Activated CD4-positive, alpha-beta T cell treated with anti-CD3 and anti-CD28 coated beads for 36 hours (primary cell): Measurements from ENCODE around the gene RHBDF1. TPM values are rescaled to one million over a fixed set of nuclear protein-coding genes. Genes with fewer than 3 reads are reported as not detected.

Source experiments
- ATAC-seq: fragments of 200-7000 bp; cut with Tn5 transposase; one replicate; pipeline ENCODE4 v1.10.0; 2021; ENCODE audit warnings: mild to moderate bottlenecking, moderate library complexity
- CTCF ChIA-PET: fragments of 350-600 bp; sonication (Branson Sonifier 250); formaldehyde crosslinking; loops from one replicate; lab custom pipeline; 2021; ENCODE audit warnings: antibody characterized with exemption; lab: Charles Lee
- POLR2A ChIA-PET: fragments of 350-600 bp; sonication (Branson Sonifier 250); formaldehyde crosslinking; loops from one replicate; lab custom pipeline; 2021; ENCODE audit warnings: antibody characterized with exemption, inconsistent platforms; lab: Charles Lee
- DNase-seq: peaks from one replicate; pipeline ENCODE4 v3.0.0-alpha.2; 2020
- H3K27ac Mint-ChIP-seq: one replicate; pipeline ENCODE4 v1.8.0; 2021; ENCODE audit warnings: mixed read lengths
- H3K27me3 Mint-ChIP-seq: one replicate; pipeline ENCODE4 v1.8.0; 2021; ENCODE audit warnings: mixed read lengths
- H3K36me3 Mint-ChIP-seq: one replicate; pipeline ENCODE4 v1.8.0; 2021; ENCODE audit warnings: low read depth, mixed read lengths
- H3K4me1 Mint-ChIP-seq: one replicate; pipeline ENCODE4 v1.8.0; 2021; ENCODE audit warnings: mixed read lengths
- H3K4me3 Mint-ChIP-seq: one replicate; pipeline ENCODE4 v1.8.0; 2021; ENCODE audit warnings: mild to moderate bottlenecking, moderate library complexity, mixed read lengths
- H3K9me3 Mint-ChIP-seq: one replicate; pipeline ENCODE4 v1.8.0; 2021; ENCODE audit warnings: low read depth, mixed read lengths
- intact Hi-C, 2 experiments: fragments of 100-400 bp; cut with DNase I in 1 of 2; cut with micrococcal nuclease in 1 of 2; formaldehyde crosslinking; loops; one replicate each; pipeline versions ENCODE4 v1.14.2 to v1.15.1; 2022 to 2024; cut with DNase I, micrococcal nuclease
- total RNA-seq, 2 experiments: library from RNA; stranded (reverse); gene quantifications; one replicate each; pipeline ENCODE4 v1.2.3, GENCODE V29; 2021

The RHBDF1 gene
- total RNA-seq, 2 experiments from 2014 or later = 0.40 TPM; not detected in 1

- POLR2A ChIA-PET = interaction anchor here (1.1 kb wide), 1 partner anchor 13 kb away, joined by 3 read pairs; no protein-coding TSS in a partner anchor
- H3K27ac Mint-ChIP-seq = no peak overlapping the region
- no peak for DNase-seq
- CTCF ChIA-PET = interaction anchor here (0.9 to 11.4 kb wide), 11 partner anchors 8 to 298 kb away, joined by 3 to 214 read pairs (median 5); partner anchors contain the start of gene MPG
- intact Hi-C loops = no loop called here
- no peaks in the 10 kb centered on the region for H3K9me3 Mint-ChIP-seq
- ATAC-seq = no peak
- H3K27me3 Mint-ChIP-seq = no peaks in the 10 kb centered on the region
- no peak overlapping the region for H3K4me3 Mint-ChIP-seq
- no peaks in the 10 kb centered on the region for H3K36me3 Mint-ChIP-seq
- H3K4me1 Mint-ChIP-seq = no peaks in the 10 kb centered on the region
These were observed 8.2 kb downstream of the RHBDF1 start for GRCh38 chr16:63998-64913.

GRCh38 chr16:63466-63865, 9.0 kb downstream of the RHBDF1 start:
- intact Hi-C loops = no loop called here
- Mint-ChIP-seq H3K4me3 (no peak overlapping the region), H3K27ac (no peak overlapping the region), H3K27me3 (no peaks in the 10 kb centered on the region), H3K36me3 (no peaks in the 10 kb centered on the region), H3K4me1 (no peaks in the 10 kb centered on the region), H3K9me3 (no peaks in the 10 kb centered on the region)
- no peak for ATAC-seq
- DNase-seq = no peak
- ChIA-PET POLR2A (interaction anchor here (1.1 kb wide), 1 partner anchor 13 kb away, joined by 3 read pairs; no protein-coding TSS in a partner anchor), CTCF (interaction anchor here (0.9 to 11.4 kb wide), 9 partner anchors 12 to 299 kb away, joined by 3 to 214 read pairs (median 4); no protein-coding TSS in a partner anchor)

- POLR2A ChIA-PET = interaction anchor here (1.1 kb wide), 1 partner anchor 14 kb away, joined by 3 read pairs; no protein-coding TSS in a partner anchor
- DNase-seq (no peak), ATAC-seq (no peak)
- Mint-ChIP-seq H3K4me3 (no peak overlapping the region), H3K36me3 (peaks cover 1% of the 10 kb centered on the region), H3K4me1 (no peaks in the 10 kb centered on the region), H3K27me3 (no peaks in the 10 kb centered on the region), H3K9me3 (no peaks in the 10 kb centered on the region), H3K27ac (no peak overlapping the region)
- CTCF ChIA-PET = interaction anchor here (0.9 to 11.4 kb wide), 7 partner anchors 12 to 299 kb away, joined by 3 to 214 read pairs (median 4); no protein-coding TSS in a partner anchor
- intact Hi-C loops = no loop called here
These were observed 9.5 kb downstream of the RHBDF1 start for GRCh38 chr16:62968-63391.

GRCh38 chr16:62283-62967, 10.0 kb downstream of the RHBDF1 start:
- H3K27me3 Mint-ChIP-seq = no peaks in the 10 kb centered on the region
- intact Hi-C loops = no loop called here
- no peak overlapping the region for H3K4me3 Mint-ChIP-seq
- no peaks in the 10 kb centered on the region for H3K9me3 Mint-ChIP-seq
- no peaks in the 10 kb centered on the region for H3K4me1 Mint-ChIP-seq
- H3K36me3 Mint-ChIP-seq = peaks cover 1% of the 10 kb centered on the region
- DNase-seq (no peak), ATAC-seq (no peak)
- H3K27ac Mint-ChIP-seq = no peak overlapping the region
- ChIA-PET CTCF (interaction anchor here (0.9 to 11.4 kb wide), 4 partner anchors 32 to 300 kb away, joined by 3 to 214 read pairs (median 4); no protein-coding TSS in a partner anchor), POLR2A (no interaction called here)

GRCh38 chr16:61879-62281, 10.6 kb downstream of the RHBDF1 start:
- ATAC-seq = no peak

GRCh38 chr16:60929-61878, 11.2 kb downstream of the RHBDF1 start:
- peaks cover 3% of the 10 kb centered on the region for H3K36me3 Mint-ChIP-seq
- DNase-seq = no peak
- ChIA-PET POLR2A (no interaction called here), CTCF (interaction anchor here (1.4 kb wide), 1 partner anchor 35 kb away, joined by 4 read pairs; no protein-coding TSS in a partner anchor)
- no peaks in the 10 kb centered on the region for H3K4me1 Mint-ChIP-seq
- H3K9me3 Mint-ChIP-seq = no peaks in the 10 kb centered on the region
- H3K27ac Mint-ChIP-seq = no peak overlapping the region
- no peak for ATAC-seq
- intact Hi-C loops = no loop called here
- H3K4me3 Mint-ChIP-seq = no peak overlapping the region
- H3K27me3 Mint-ChIP-seq = no peaks in the 10 kb centered on the region

More at GRCh38 chr16:61879-62281, 10.6 kb downstream of the RHBDF1 start:
- ChIA-PET CTCF (interaction anchor here (1.4 to 11.4 kb wide), 3 partner anchors 32 to 300 kb away, joined by 4 to 214 read pairs (median 4); no protein-coding TSS in a partner anchor), POLR2A (no interaction called here)
- H3K27me3 Mint-ChIP-seq = no peaks in the 10 kb centered on the region
- H3K4me3 Mint-ChIP-seq = no peak overlapping the region
- no peaks in the 10 kb centered on the region for H3K9me3 Mint-ChIP-seq
- no peak for DNase-seq
- intact Hi-C loops = no loop called here
- H3K36me3 Mint-ChIP-seq = peaks cover 1% of the 10 kb centered on the region
- H3K27ac Mint-ChIP-seq = no peak overlapping the region
- no peaks in the 10 kb centered on the region for H3K4me1 Mint-ChIP-seq

GRCh38 chr16:60166-60565, 12.3 kb downstream of the RHBDF1 start:
- ATAC-seq (no peak), DNase-seq (no peak)
- H3K36me3 Mint-ChIP-seq = peaks cover 6% of the 10 kb centered on the region
- ChIA-PET CTCF (interaction anchor here (0.6 kb wide), 1 partner anchor 849 kb away, joined by 3 read pairs; no protein-coding TSS in a partner anchor), POLR2A (no interaction called here)
- peaks cover 2% of the 10 kb centered on the region for H3K4me1 Mint-ChIP-seq
- intact Hi-C loops = no loop called here
- no peak overlapping the region for H3K4me3 Mint-ChIP-seq
- H3K27ac Mint-ChIP-seq = no peak overlapping the region
- H3K27me3 Mint-ChIP-seq = no peaks in the 10 kb centered on the region
- no peaks in the 10 kb centered on the region for H3K9me3 Mint-ChIP-seq

GRCh38 chr16:59440-60059, 12.9 kb downstream of the RHBDF1 start:
- Mint-ChIP-seq H3K9me3 (no peaks in the 10 kb centered on the region), H3K4me1 (peaks cover 5% of the 10 kb centered on the region), H3K27me3 (no peaks in the 10 kb centered on the region), H3K4me3 (no peak overlapping the region), H3K36me3 (peaks cover 6% of the 10 kb centered on the region), H3K27ac (no peak overlapping the region)
- DNase-seq (no peak), ATAC-seq (no peak)
- intact Hi-C loops = no loop called here
- CTCF ChIA-PET = interaction anchor here (0.6 to 1.0 kb wide), 2 partner anchors 47 to 850 kb away, joined by 3 to 5 read pairs; no protein-coding TSS in a partner anchor
- POLR2A ChIA-PET = no interaction called here

GRCh38 chr16:58491-59439, 13.7 kb downstream of the RHBDF1 start:
- peaks cover 6% of the 10 kb centered on the region for H3K36me3 Mint-ChIP-seq
- ChIA-PET CTCF (interaction anchor here (1.0 kb wide), 1 partner anchor 48 kb away, joined by 5 read pairs; no protein-coding TSS in a partner anchor), POLR2A (no interaction called here)
- H3K4me1 Mint-ChIP-seq = peaks cover 8% of the 10 kb centered on the region
- H3K9me3 Mint-ChIP-seq = no peaks in the 10 kb centered on the region
- no peak overlapping the region for H3K27ac Mint-ChIP-seq
- DNase-seq (no peak), ATAC-seq (no peak)
- H3K27me3 Mint-ChIP-seq = no peaks in the 10 kb centered on the region
- intact Hi-C loops = no loop called here
- no peak overlapping the region for H3K4me3 Mint-ChIP-seq
